CD4-positive, CD25-positive, alpha-beta regulatory T cell (primary cell): ENCODE results near the gene DUOX2. TPM values are rescaled to one million over a fixed set of nuclear protein-coding genes. Genes with fewer than 3 reads are reported as not detected.
"Not testable (repeated sequence)": the region's sequence is repeated elsewhere in the genome, so short reads cannot be mapped to it uniquely, and the experiment has no call there.

Experiments
- ATAC-seq, 2 donors: fragments of 150-1000 bp; cut with Tn5 transposase; one replicate each; pipeline ENCODE4 v1.10.0; 2021; ENCODE audit warnings: low read depth in 2 of 2, moderate number of reproducible peaks in 2 of 2, moderate library complexity in 1 of 2
- DNase-seq, 3 donors: peaks; one replicate each; pipeline versions ENCODE4 v3.0.0 to v3.0.0-alpha.2; 2012 to 2022; ENCODE audit warnings: mixed read lengths in 1 of 3
- H3K27ac ChIP-seq: one replicate; pipeline ENCODE4 v1.7.0; 2013; ENCODE audit warnings: mild to moderate bottlenecking, low read length; ENCODE audit not compliant: insufficient read depth, poor library complexity, severe bottlenecking
- H3K27me3 ChIP-seq: one replicate; pipeline ENCODE4 v1.7.0; 2013; ENCODE audit warnings: low read length; ENCODE audit not compliant: control insufficient read depth, insufficient read depth
- H3K36me3 ChIP-seq: one replicate; pipeline ENCODE4 v1.7.0; 2013; ENCODE audit warnings: mild to moderate bottlenecking, low read length, moderate library complexity; ENCODE audit not compliant: control insufficient read depth, insufficient read depth
- H3K4me1 ChIP-seq: 2 replicates; pipeline ENCODE4 v1.7.0; 2013; ENCODE audit warnings: mild to moderate bottlenecking, low read length; ENCODE audit not compliant: insufficient read depth, control insufficient read depth, poor library complexity, severe bottlenecking
- H3K4me3 ChIP-seq: one replicate; pipeline ENCODE4 v1.7.0; 2013; ENCODE audit warnings: low read depth, mild to moderate bottlenecking, low read length, moderate library complexity
- H3K9me3 ChIP-seq, 2 experiments: 1 replicate in 1 of 2; 2 replicates in 1 of 2; pipeline ENCODE4 v1.7.0; 2013; ENCODE audit warnings: low read length in 2 of 2, mild to moderate bottlenecking in 1 of 2, moderate library complexity in 1 of 2; ENCODE audit not compliant: control insufficient read depth in 2 of 2
- H3K27ac Mint-ChIP-seq, 3 donors: one replicate each; pipeline ENCODE4 v1.8.0; 2020 to 2022; ENCODE audit warnings: mild to moderate bottlenecking in 3 of 3, mixed read lengths in 3 of 3, moderate library complexity in 2 of 3
- H3K27me3 Mint-ChIP-seq: one replicate; pipeline ENCODE4 v1.8.0; 2022; ENCODE audit warnings: mild to moderate bottlenecking, mixed read lengths
- H3K36me3 Mint-ChIP-seq: one replicate; pipeline ENCODE4 v1.8.0; 2020; ENCODE audit warnings: mixed read lengths
- H3K4me1 Mint-ChIP-seq, 4 donors: one replicate each; pipeline ENCODE4 v1.8.0; 2020 to 2022; ENCODE audit warnings: mixed read lengths in 4 of 4, mild to moderate bottlenecking in 1 of 4
- H3K4me3 Mint-ChIP-seq, 4 donors: one replicate each; pipeline ENCODE4 v1.8.0; 2020 to 2022; ENCODE audit warnings: mild to moderate bottlenecking in 4 of 4, mixed read lengths in 4 of 4, moderate library complexity in 3 of 4
- H3K9me3 Mint-ChIP-seq, 7 donors: one replicate each; pipeline ENCODE4 v1.8.0; 2020 to 2022; ENCODE audit warnings: mixed read lengths in 7 of 7, mild to moderate bottlenecking in 3 of 7, moderate library complexity in 2 of 7
- polyA plus RNA-seq, 4 donors: library from polyadenylated mRNA; unstranded; fragments of 300-500 nt; fragmentation: Illumina TruSeq; gene quantifications; one replicate each; pipeline ENCODE4 v1.2.3, GENCODE V29; 2021
- total RNA-seq: library from RNA; stranded (reverse); gene quantifications from one replicate; pipeline ENCODE4 v1.2.3, GENCODE V29; 2022

The DUOX2 gene
- total and polyA plus RNA-seq, 5 donors from 2014 or later, result not detected

- peaks cover 4 to 39% (median 9%) of the 10 kb centered on the region in 4 donors for H3K4me1 Mint-ChIP-seq
- Histone ChIP-seq H3K4me1 (peaks cover 28% of the 10 kb centered on the region), H3K9me3 (no peaks in the 10 kb centered on the region), H3K36me3 (no peaks in the 10 kb centered on the region), H3K27me3 (peaks cover 24% of the 10 kb centered on the region), H3K4me3 (no peak overlapping the region), H3K27ac (no peak overlapping the region)
- peaks cover 0 to 3% (median 0%) of the 10 kb centered on the region in 7 donors for H3K9me3 Mint-ChIP-seq
- DNase-seq, result no peak
- peak overlapping the region in 3 of 4 donors; percentile 5 to 24 (median 18) for H3K4me3 Mint-ChIP-seq
- ATAC-seq, result no peak
- peaks cover 72% of the 10 kb centered on the region for H3K27me3 Mint-ChIP-seq
- H3K36me3 Mint-ChIP-seq, result no peaks in the 10 kb centered on the region
- H3K27ac Mint-ChIP-seq, result no peak overlapping the region
Measured at GRCh38 chr15:45111390-45112142, 2.4 kb downstream of the DUOX2 start.

- Mint-ChIP-seq H3K4me3 (no peak overlapping the region), H3K9me3 (peaks cover 0 to 3% (median 0%) of the 10 kb centered on the region in 7 donors), H3K4me1 (peaks cover 4 to 31% (median 7%) of the 10 kb centered on the region in 4 donors), H3K27me3 (peaks cover 60% of the 10 kb centered on the region), H3K27ac (no peak overlapping the region), H3K36me3 (no peaks in the 10 kb centered on the region)
- Histone ChIP-seq H3K27ac (no peak overlapping the region), H3K36me3 (no peaks in the 10 kb centered on the region), H3K27me3 (peaks cover 24% of the 10 kb centered on the region), H3K4me1 (peaks cover 22% of the 10 kb centered on the region), H3K9me3 (no peaks in the 10 kb centered on the region), H3K4me3 (no peak overlapping the region)
- DNase-seq, result no peak
- ATAC-seq, result no peak
Measured at GRCh38 chr15:45110256-45110820, 3.6 kb downstream of the DUOX2 start.

GRCh38 chr15:45107941-45108630, 5.9 kb downstream of the DUOX2 start:
- H3K36me3 ChIP-seq, result no peaks in the 10 kb centered on the region
- H3K9me3 Mint-ChIP-seq, result peaks cover 0 to 3% (median 0%) of the 10 kb centered on the region in 7 donors
- no peak overlapping the region for H3K4me3 Mint-ChIP-seq
- no peak overlapping the region for H3K27ac ChIP-seq
- H3K27me3 Mint-ChIP-seq, result peaks cover 37% of the 10 kb centered on the region
- ATAC-seq (no peak), DNase-seq (no peak)
- H3K27me3 ChIP-seq, result peaks cover 13% of the 10 kb centered on the region
- H3K27ac Mint-ChIP-seq, result no peak overlapping the region
- peaks cover 4 to 14% (median 5%) of the 10 kb centered on the region in 4 donors for H3K4me1 Mint-ChIP-seq
- no peaks in the 10 kb centered on the region for H3K36me3 Mint-ChIP-seq
- peaks cover 11% of the 10 kb centered on the region for H3K4me1 ChIP-seq
- no peak overlapping the region for H3K4me3 ChIP-seq
- no peaks in the 10 kb centered on the region for H3K9me3 ChIP-seq

- Mint-ChIP-seq H3K4me3 (no peak overlapping the region), H3K27me3 (peaks cover 31% of the 10 kb centered on the region), H3K9me3 (peaks cover 0 to 3% (median 0%) of the 10 kb centered on the region in 7 donors), H3K27ac (no peak overlapping the region), H3K36me3 (no peaks in the 10 kb centered on the region), H3K4me1 (peaks cover 0 to 3% (median under 1%) of the 10 kb centered on the region in 4 donors)
- no peak overlapping the region for H3K27ac ChIP-seq
- H3K4me3 ChIP-seq, result no peak overlapping the region
- DNase-seq (no peak), ATAC-seq (no peak)
- no peaks in the 10 kb centered on the region for H3K4me1 ChIP-seq
- no peaks in the 10 kb centered on the region for H3K9me3 ChIP-seq
- no peaks in the 10 kb centered on the region for H3K36me3 ChIP-seq
- peaks cover 10% of the 10 kb centered on the region for H3K27me3 ChIP-seq
Measured at GRCh38 chr15:45106002-45106790, 7.8 kb downstream of the DUOX2 start.

- Histone ChIP-seq H3K4me1 (no peaks in the 10 kb centered on the region), H3K36me3 (no peaks in the 10 kb centered on the region), H3K9me3 (no peaks in the 10 kb centered on the region), H3K27ac (no peak overlapping the region), H3K4me3 (no peak overlapping the region), H3K27me3 (peaks cover 10% of the 10 kb centered on the region)
- Mint-ChIP-seq H3K4me3 (no peak overlapping the region), H3K27me3 (peaks cover 30% of the 10 kb centered on the region), H3K27ac (no peak overlapping the region), H3K36me3 (no peaks in the 10 kb centered on the region), H3K4me1 (peaks cover 0 to 3% (median under 1%) of the 10 kb centered on the region in 4 donors), H3K9me3 (peaks cover 0 to 3% (median 0%) of the 10 kb centered on the region in 7 donors)
- DNase-seq (no peak), ATAC-seq (no peak)
Measured at GRCh38 chr15:45105586-45105985, 8.4 kb downstream of the DUOX2 start.

GRCh38 chr15:45104170-45104569, 9.8 kb downstream of the DUOX2 start:
- not testable (repeated sequence) for H3K4me1 ChIP-seq, ATAC-seq, H3K4me1 Mint-ChIP-seq, H3K4me3 Mint-ChIP-seq, H3K36me3 ChIP-seq, DNase-seq, H3K27ac Mint-ChIP-seq, H3K27ac ChIP-seq, H3K4me3 ChIP-seq, H3K27me3 ChIP-seq, H3K9me3 Mint-ChIP-seq, H3K36me3 Mint-ChIP-seq, H3K9me3 ChIP-seq
- H3K27me3 Mint-ChIP-seq, result peaks cover 16% of the 10 kb centered on the region

- Histone ChIP-seq H3K27ac (no peak overlapping the region), H3K36me3 (no peaks in the 10 kb centered on the region), H3K9me3 (no peaks in the 10 kb centered on the region), H3K4me3 (no peak overlapping the region), H3K27me3 (no peaks in the 10 kb centered on the region), H3K4me1 (no peaks in the 10 kb centered on the region)
- Mint-ChIP-seq H3K27me3 (peaks cover 9% of the 10 kb centered on the region), H3K27ac (no peak overlapping the region), H3K9me3 (no peaks in the 10 kb centered on the region), H3K36me3 (no peaks in the 10 kb centered on the region), H3K4me1 (peaks cover 0 to 3% (median 0%) of the 10 kb centered on the region in 4 donors), H3K4me3 (no peak overlapping the region)
- no peak for DNase-seq
- ATAC-seq, result no peak
Measured at GRCh38 chr15:45102226-45102625, 11.7 kb downstream of the DUOX2 start.
